Subcutaneous adipose tissue (tissue), 4 donors: Measurements from ENCODE around the gene CLN5. TPM values are rescaled to one million over a fixed set of nuclear protein-coding genes. Genes with fewer than 3 reads are reported as not detected.

Source experiments
- CTCF ChIP-seq: fragments of 450-650 bp; IDR thresholded peaks from one replicate; pipeline ENCODE4 v1.5.1; 2016; ENCODE audit warnings: low read depth, mild to moderate bottlenecking, control low read depth, antibody characterized with exemption, moderate library complexity
- total RNA-seq, 4 donors: library from RNA; depleted of rRNA; stranded (reverse); fragments of >200 nt; gene quantifications; one replicate each; pipeline ENCODE4 v1.1.0, GENCODE V29; 2016

The CLN5 gene
- total RNA-seq, 4 donors from 2014 or later, result 28.8 to 42.1 (median 34.5) TPM

- no peak for TF ChIP-seq CTCF
These were observed 37.3 kb upstream of the CLN5 start for GRCh38 chr13:76954538-76954937.

GRCh38 chr13:76955193-76955592, 36.7 kb upstream of the CLN5 start:
- no peak for TF ChIP-seq CTCF

- TF ChIP-seq CTCF, result no peak
These were observed 36.2 kb upstream of the CLN5 start for GRCh38 chr13:76955661-76956060.

- no peak for TF ChIP-seq CTCF
These were observed 32.9 kb upstream of the CLN5 start for GRCh38 chr13:76958841-76959432.

- no peak for TF ChIP-seq CTCF
These were observed 26.0 kb upstream of the CLN5 start for GRCh38 chr13:76965759-76966421.

- no peak for TF ChIP-seq CTCF
These were observed 24.9 kb upstream of the CLN5 start for GRCh38 chr13:76967031-76967430.

GRCh38 chr13:76968041-76968440, 23.8 kb upstream of the CLN5 start:
- no peak for TF ChIP-seq CTCF
